Measurements from ENCODE around the gene ARHGAP12. TPM values are rescaled to one million over a fixed set of nuclear protein-coding genes. Genes with fewer than 3 reads are reported as not detected.

ARHGAP12 gene
- polyA plus RNA-seq, 3 donors = 30.0 to 48.2 (median 39.1) TPM

- DNase-seq (ENCODE audit: extremely low read depth in 1 of 11, low read depth in 9 of 11, low spot score in 4 of 11) = peak in 1 of 11 donors; percentile 33
Measured at GRCh38 chr10:31760674-31761081, 168.0 kb downstream of the ARHGAP12 start.

GRCh38 chr10:31759799-31760626 lies 168.6 kb downstream of the ARHGAP12 start:
- peak; percentile 85 to 97 (median 92) for DNase-seq (ENCODE audit: extremely low read depth in 1 of 11, low read depth in 9 of 11, low spot score in 4 of 11)

- DNase-seq (ENCODE audit: extremely low read depth in 1 of 11, low read depth in 9 of 11, low spot score in 4 of 11) = peak in 4 of 11 donors; percentile 46 to 54 (median 46)
Measured at GRCh38 chr10:31759124-31759798, 169.4 kb downstream of the ARHGAP12 start.

- no peak for DNase-seq (ENCODE audit: extremely low read depth in 1 of 11, low read depth in 9 of 11, low spot score in 4 of 11)
Measured at GRCh38 chr10:31758495-31758894, 170.1 kb downstream of the ARHGAP12 start.

- no peak for DNase-seq (ENCODE audit: extremely low read depth in 1 of 11, low read depth in 9 of 11, low spot score in 4 of 11)
Measured at GRCh38 chr10:31757831-31758230, 170.8 kb downstream of the ARHGAP12 start.

GRCh38 chr10:31757386-31757791 lies 171.2 kb downstream of the ARHGAP12 start:
- no peak for DNase-seq (ENCODE audit: extremely low read depth in 1 of 11, low read depth in 9 of 11, low spot score in 4 of 11)

- no peak for DNase-seq (ENCODE audit: extremely low read depth in 1 of 11, low read depth in 9 of 11, low spot score in 4 of 11)
Measured at GRCh38 chr10:31756729-31757110, 171.9 kb downstream of the ARHGAP12 start.

- no peak for DNase-seq (ENCODE audit: extremely low read depth in 1 of 11, low read depth in 9 of 11, low spot score in 4 of 11)
Measured at GRCh38 chr10:31756101-31756728, 172.4 kb downstream of the ARHGAP12 start.

Other genes with a start within 250 kb of the ARHGAP12 start
- gene KIF5B, start 127.6 kb upstream of the ARHGAP12 start, polyA plus RNA-seq (ENCODE audit: insufficient read length in 3 of 3) = 100 to 1,000 TPM; 138 to 176 (median 164) TPM

Measured in renal cortex interstitium (tissue), 11 donors.